Measurements from ENCODE around the gene DPP8. TPM values are rescaled to one million over a fixed set of nuclear protein-coding genes. Genes with fewer than 3 reads are reported as not detected.
"Not testable (repeated sequence)": the region's sequence is repeated elsewhere in the genome, so short reads cannot be mapped to it uniquely, and the experiment has no call there.

DPP8 gene
- total RNA-seq, 2 experiments from 2014 or later: 38.2 to 42.7 TPM

- DNase-seq, H3K9me3 Mint-ChIP-seq, POLR2A ChIA-PET, CTCF ChIA-PET, H3K4me3 Mint-ChIP-seq, H3K4me1 Mint-ChIP-seq, H3K27me3 Mint-ChIP-seq, H3K27ac Mint-ChIP-seq: not testable (repeated sequence)
- H3K36me3 Mint-ChIP-seq (ENCODE audit: low read depth): peaks cover 58% of the 10 kb centered on the region
These were observed 62.2 kb downstream of the DPP8 start for GRCh38 chr15:65455256-65455655.

GRCh38 chr15:65451989-65452388 lies 65.5 kb downstream of the DPP8 start:
- Mint-ChIP-seq H3K4me1 (no peaks in the 10 kb centered on the region), H3K4me3 (no peak overlapping the region), H3K9me3 (no peaks in the 10 kb centered on the region), H3K27ac (no peak overlapping the region), H3K27me3 (no peaks in the 10 kb centered on the region), H3K36me3 (ENCODE audit: low read depth) (peaks cover 43% of the 10 kb centered on the region)
- DNase-seq: no peak
- CTCF ChIA-PET: no interaction called here
- POLR2A ChIA-PET: no interaction called here

- POLR2A ChIA-PET: interaction anchor here (1.6 kb wide), 1 partner anchor 17 kb away, joined by 4 read pairs; no protein-coding TSS in a partner anchor
- H3K4me1 Mint-ChIP-seq: no peaks in the 10 kb centered on the region
- CTCF ChIA-PET: interaction anchor here (1.8 kb wide), 1 partner anchor 11 kb away, joined by 3 read pairs; no protein-coding TSS in a partner anchor
- H3K4me3 Mint-ChIP-seq: no peak overlapping the region
- peaks cover 45% of the 10 kb centered on the region for H3K36me3 Mint-ChIP-seq (ENCODE audit: low read depth)
- H3K27me3 Mint-ChIP-seq: no peaks in the 10 kb centered on the region
- DNase-seq: no peak
- no peak overlapping the region for H3K27ac Mint-ChIP-seq
- no peaks in the 10 kb centered on the region for H3K9me3 Mint-ChIP-seq
These were observed 66.9 kb downstream of the DPP8 start for GRCh38 chr15:65450556-65450955.

DNA sequence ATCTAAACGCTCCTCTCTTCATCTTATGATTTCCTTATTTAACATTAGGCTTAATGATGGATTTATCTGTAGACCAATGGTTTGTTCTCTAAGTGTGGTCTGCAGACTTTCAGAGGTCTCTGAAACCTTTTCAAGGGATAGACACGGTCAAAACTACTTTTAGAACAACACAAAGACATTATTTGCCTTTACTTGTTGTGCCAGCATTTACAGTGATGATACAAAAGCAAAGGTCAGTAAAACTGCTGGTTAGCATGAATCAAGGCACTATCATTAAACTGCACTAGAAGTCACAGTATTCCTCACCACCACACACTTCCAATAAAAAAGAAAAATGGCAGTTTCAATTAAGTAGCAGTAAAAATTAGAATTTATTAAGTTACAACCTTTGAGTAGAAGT lies 70.3 kb downstream of the DPP8 start:
- Mint-ChIP-seq H3K27ac (no peak overlapping the region), H3K27me3 (no peaks in the 10 kb centered on the region), H3K9me3 (no peaks in the 10 kb centered on the region), H3K4me1 (no peaks in the 10 kb centered on the region), H3K36me3 (ENCODE audit: low read depth) (peaks cover 41% of the 10 kb centered on the region), H3K4me3 (no peak overlapping the region)
- CTCF ChIA-PET: no interaction called here
- POLR2A ChIA-PET: interaction anchor here (1.0 kb wide), 1 partner anchor 142 kb away, joined by 4 read pairs; the partner anchor contains the start of gene RNU5B-1
- DNase-seq: no peak

- H3K4me3 Mint-ChIP-seq: no peak overlapping the region
- H3K36me3 Mint-ChIP-seq (ENCODE audit: low read depth): no peaks in the 10 kb centered on the region
- ChIA-PET CTCF (no interaction called here), POLR2A (interaction anchor here (1.2 to 1.3 kb wide), 2 partner anchors 16 to 130 kb away, joined by 3 to 4 read pairs; partner anchors contain the start of gene RNU5B-1)
- no peaks in the 10 kb centered on the region for H3K4me1 Mint-ChIP-seq
- peaks cover 7% of the 10 kb centered on the region for H3K27me3 Mint-ChIP-seq
- DNase-seq: no peak
- H3K9me3 Mint-ChIP-seq: no peaks in the 10 kb centered on the region
- H3K27ac Mint-ChIP-seq: no peak overlapping the region
These were observed 83.3 kb downstream of the DPP8 start for GRCh38 chr15:65434201-65434600.

- no peaks in the 10 kb centered on the region for H3K4me1 Mint-ChIP-seq
- ChIA-PET CTCF (no interaction called here), POLR2A (no interaction called here)
- H3K4me3 Mint-ChIP-seq: no peak overlapping the region
- H3K27me3 Mint-ChIP-seq: peaks cover 7% of the 10 kb centered on the region
- H3K36me3 Mint-ChIP-seq (ENCODE audit: low read depth): no peaks in the 10 kb centered on the region
- H3K9me3 Mint-ChIP-seq: no peaks in the 10 kb centered on the region
- no peak overlapping the region for H3K27ac Mint-ChIP-seq
- no peak for DNase-seq
These were observed 85.8 kb downstream of the DPP8 start for GRCh38 chr15:65431731-65432130.

GRCh38 chr15:65426216-65426853 lies 91.2 kb downstream of the DPP8 start:
- no peak for DNase-seq
- ChIA-PET POLR2A (no interaction called here), CTCF (no interaction called here)
- peaks cover 37% of the 10 kb centered on the region for H3K27me3 Mint-ChIP-seq
- peaks cover 4% of the 10 kb centered on the region for H3K36me3 Mint-ChIP-seq (ENCODE audit: low read depth)
- H3K9me3 Mint-ChIP-seq: no peaks in the 10 kb centered on the region
- no peak overlapping the region for H3K27ac Mint-ChIP-seq
- no peak overlapping the region for H3K4me3 Mint-ChIP-seq
- H3K4me1 Mint-ChIP-seq: peaks cover 19% of the 10 kb centered on the region

- Mint-ChIP-seq H3K4me1 (peaks cover 19% of the 10 kb centered on the region), H3K4me3 (no peak overlapping the region), H3K9me3 (no peaks in the 10 kb centered on the region), H3K27me3 (peaks cover 50% of the 10 kb centered on the region), H3K36me3 (ENCODE audit: low read depth) (peaks cover 4% of the 10 kb centered on the region), H3K27ac (no peak overlapping the region)
- CTCF ChIA-PET: no interaction called here
- DNase-seq: no peak
- POLR2A ChIA-PET: no interaction called here
These were observed 92.8 kb downstream of the DPP8 start for GRCh38 chr15:65424683-65425082.

GRCh38 chr15:65423976-65424679 lies 93.4 kb downstream of the DPP8 start:
- no peak overlapping the region for H3K27ac Mint-ChIP-seq
- no peaks in the 10 kb centered on the region for H3K9me3 Mint-ChIP-seq
- H3K4me3 Mint-ChIP-seq: peak overlapping the region; percentile 48
- peaks cover 55% of the 10 kb centered on the region for H3K27me3 Mint-ChIP-seq
- ChIA-PET POLR2A (no interaction called here), CTCF (no interaction called here)
- H3K36me3 Mint-ChIP-seq (ENCODE audit: low read depth): peaks cover 4% of the 10 kb centered on the region
- peaks cover 19% of the 10 kb centered on the region for H3K4me1 Mint-ChIP-seq
- DNase-seq: no peak

DNA sequence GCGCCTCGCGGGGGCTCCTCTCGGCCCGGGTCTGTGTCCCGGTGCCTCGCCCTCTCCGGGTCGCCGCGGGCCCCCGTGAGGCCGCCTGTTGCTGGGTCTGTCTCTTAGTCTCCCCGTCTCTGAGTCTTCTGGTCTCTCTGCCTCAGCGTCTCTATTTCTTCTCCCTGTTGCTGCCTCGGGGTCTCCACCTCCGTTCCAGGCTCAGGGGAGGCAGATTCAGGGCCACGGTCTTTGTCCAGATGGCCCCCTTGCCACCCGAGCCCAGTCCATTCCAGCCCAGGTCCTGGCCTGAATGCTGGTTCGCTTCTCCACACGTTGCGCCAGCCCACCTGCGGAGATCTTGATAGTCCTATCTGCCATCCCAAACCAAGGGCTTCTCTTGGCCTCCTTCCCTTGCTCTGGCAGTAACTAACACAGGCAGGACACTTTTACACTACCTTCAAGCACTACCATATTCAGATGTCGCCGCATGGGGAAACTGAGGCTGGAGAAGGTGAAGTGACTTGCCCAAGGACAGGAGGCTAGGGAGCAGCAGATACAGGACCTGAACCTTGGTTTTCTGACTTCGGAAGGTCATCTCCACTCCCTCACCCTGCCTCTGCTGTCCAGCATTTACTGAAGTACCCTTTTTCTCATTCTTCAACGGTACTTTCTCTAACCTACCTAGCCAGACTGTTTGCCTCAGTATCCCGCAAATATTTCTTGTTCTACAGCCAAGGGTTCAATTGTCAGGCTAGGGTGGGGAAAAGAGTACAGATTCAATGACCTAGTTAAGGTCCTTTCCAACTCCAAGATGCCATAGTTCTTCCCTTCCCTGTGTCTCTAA lies 94.1 kb downstream of the DPP8 start:
- Mint-ChIP-seq H3K9me3 (no peaks in the 10 kb centered on the region), H3K4me1 (peaks cover 19% of the 10 kb centered on the region), H3K4me3 (peak overlapping the region; percentile 48), H3K27me3 (peaks cover 61% of the 10 kb centered on the region), H3K36me3 (ENCODE audit: low read depth) (peaks cover 4% of the 10 kb centered on the region), H3K27ac (no peak overlapping the region)
- no peak for DNase-seq
- ChIA-PET POLR2A (no interaction called here), CTCF (no interaction called here)

DNA sequence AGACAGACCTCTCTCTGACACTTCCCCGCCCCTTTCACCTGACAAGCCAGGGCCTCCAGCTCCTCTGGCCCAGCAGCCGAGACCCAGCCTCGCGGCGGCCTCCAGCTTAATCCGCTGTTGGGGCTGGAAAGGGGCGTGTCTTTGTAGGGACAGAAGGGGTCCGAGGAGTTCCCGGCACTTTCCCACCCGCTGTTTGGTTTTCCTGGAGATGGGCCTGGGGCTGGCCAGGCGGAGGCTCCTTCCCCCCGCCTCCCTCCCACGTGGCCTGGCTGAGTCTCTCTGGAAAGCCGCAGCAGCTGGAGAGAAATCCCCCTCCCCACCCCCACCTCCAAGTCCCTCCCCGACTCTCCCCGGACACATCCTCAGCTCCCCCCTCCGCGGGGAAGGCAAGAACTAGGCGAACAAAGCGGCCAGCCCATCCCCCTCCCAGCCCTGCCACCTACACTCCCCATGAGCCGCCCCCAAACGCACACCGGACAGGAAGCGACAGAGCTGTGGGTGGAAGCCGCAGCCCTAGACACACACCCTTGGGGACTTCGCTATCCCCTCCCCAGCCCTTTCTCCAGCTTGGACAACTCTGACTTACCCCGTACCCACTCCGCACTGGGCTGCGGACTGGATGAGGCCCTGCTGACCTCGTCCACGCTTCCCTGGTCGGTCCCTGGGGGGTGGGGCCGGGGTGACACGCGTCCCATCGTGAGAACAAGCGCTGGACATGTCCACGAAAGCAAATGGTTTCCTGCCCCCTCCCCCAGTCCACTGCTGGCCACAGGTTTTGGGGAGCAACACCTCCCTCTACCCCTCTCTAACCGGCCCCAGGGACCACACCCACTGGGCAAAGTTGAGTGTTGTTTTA lies 95.9 kb downstream of the DPP8 start:
- ChIA-PET POLR2A (interaction anchor here (0.6 to 1.2 kb wide), 4 partner anchors 18 to 116 kb away, joined by 3 to 7 read pairs (median 3); partner anchors contain the start of gene RNU5B-1), CTCF (interaction anchor here (0.6 kb wide), 1 partner anchor 23 kb away, joined by 3 read pairs; no protein-coding TSS in a partner anchor)
- Mint-ChIP-seq H3K27me3 (peaks cover 66% of the 10 kb centered on the region), H3K9me3 (no peaks in the 10 kb centered on the region), H3K4me1 (peaks cover 19% of the 10 kb centered on the region), H3K36me3 (ENCODE audit: low read depth) (peaks cover 4% of the 10 kb centered on the region), H3K27ac (no peak overlapping the region), H3K4me3 (peak overlapping the region; percentile 69)
- peak; percentile 27 for DNase-seq

DNA sequence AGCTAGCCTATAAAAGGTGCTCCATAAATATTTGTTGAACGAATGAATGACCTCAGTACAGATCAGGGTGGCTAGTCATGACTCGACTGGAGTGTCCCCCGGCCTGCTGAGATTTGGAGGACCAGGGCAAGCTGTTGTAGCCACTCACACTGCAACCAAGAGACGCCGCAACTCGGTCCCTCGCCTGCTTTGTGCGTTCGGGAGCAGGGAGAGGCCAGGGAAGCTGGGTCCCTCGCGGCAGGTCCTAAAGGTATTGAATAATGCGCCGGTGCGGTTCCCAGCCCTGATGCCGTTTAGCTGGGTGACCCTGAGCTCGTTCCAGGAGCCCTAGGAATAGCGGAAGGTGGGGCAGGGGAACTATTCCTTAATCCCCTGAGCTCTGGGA lies 96.5 kb downstream of the DPP8 start:
- POLR2A ChIA-PET: interaction anchor here (0.6 to 1.0 kb wide), 3 partner anchors 19 to 116 kb away, joined by 3 read pairs; no protein-coding TSS in a partner anchor
- DNase-seq: no peak

More for the DNA sequence above, 96.5 kb downstream of the DPP8 start:
- Mint-ChIP-seq H3K27me3 (peaks cover 63% of the 10 kb centered on the region), H3K4me1 (peaks cover 19% of the 10 kb centered on the region), H3K4me3 (no peak overlapping the region), H3K36me3 (ENCODE audit: low read depth) (peaks cover 4% of the 10 kb centered on the region), H3K27ac (no peak overlapping the region), H3K9me3 (no peaks in the 10 kb centered on the region)
- CTCF ChIA-PET: interaction anchor here (1.1 kb wide), 1 partner anchor 20 kb away, joined by 3 read pairs; no protein-coding TSS in a partner anchor
